HepG2 (cell line): Measurements from ENCODE around the gene RBBP8NL. TPM values are rescaled to one million over a fixed set of nuclear protein-coding genes. Genes with fewer than 3 reads are reported as not detected.

ENCODE experiments used
- EED ChIP-seq: sonication (generic); formaldehyde crosslinking; IDR thresholded peaks from 2 replicates; pipeline ENCODE4 v1.5.0; 2020; ENCODE audit warnings: mild to moderate bottlenecking, missing genetic modification reagents
- KDM2A ChIP-seq: sonication (generic); formaldehyde crosslinking; IDR thresholded peaks from 2 replicates; pipeline ENCODE4 v1.4.0; 2020; ENCODE audit warnings: low read depth, missing genetic modification reagents, borderline replicate concordance
- MED13 ChIP-seq: sonication (generic); formaldehyde crosslinking; IDR thresholded peaks from 2 replicates; pipeline ENCODE4 v1.5.0; 2020; ENCODE audit warnings: missing genetic modification reagents
- NCOA2 ChIP-seq: sonication (generic); formaldehyde crosslinking; IDR thresholded peaks from 2 replicates; pipeline ENCODE4 v1.8.0; 2022; ENCODE audit warnings: inconsistent platforms
- RELA ChIP-seq: sonication (generic); formaldehyde crosslinking; IDR thresholded peaks from 2 replicates; pipeline ENCODE4 v1.4.0; 2020; ENCODE audit warnings: missing genetic modification reagents
- RXRA ChIP-seq: sonication (generic); formaldehyde crosslinking; IDR thresholded peaks from 2 replicates; pipeline ENCODE4 v1.5.1; 2020; ENCODE audit warnings: missing genetic modification reagents
- RXRB ChIP-seq: IDR thresholded peaks from 2 replicates; pipeline ENCODE4 v1.6.1; 2016; ENCODE audit warnings: borderline replicate concordance, missing genetic modification reagents, missing compliant biosample characterization
- XBP1 ChIP-seq: sonication (generic); formaldehyde crosslinking; IDR thresholded peaks from 2 replicates; pipeline ENCODE4 v1.5.0; 2020; ENCODE audit warnings: missing genetic modification reagents
- YEATS4 ChIP-seq: sonication (generic); formaldehyde crosslinking; IDR thresholded peaks from 2 replicates; pipeline ENCODE4 v1.4.0; 2020; ENCODE audit warnings: missing genetic modification reagents, borderline replicate concordance
- ZBTB7A ChIP-seq: sonication (generic); formaldehyde crosslinking; IDR thresholded peaks from 2 replicates; pipeline ENCODE4 v1.8.0; 2022; ENCODE audit warnings: mild to moderate bottlenecking, missing genetic modification reagents
- ZIK1 ChIP-seq: sonication (generic); formaldehyde crosslinking; IDR thresholded peaks from 2 replicates; pipeline ENCODE4 v1.5.0; 2020; ENCODE audit warnings: mild to moderate bottlenecking, low read depth, missing genetic modification reagents, borderline replicate concordance
- ZNF768 ChIP-seq: sonication (generic); formaldehyde crosslinking; IDR thresholded peaks from 2 replicates; pipeline ENCODE4 v1.4.0; 2020; ENCODE audit warnings: missing genetic modification reagents
- polyA plus RNA-seq, 8 experiments: library from polyadenylated mRNA; depleted of rRNA in 3 of 8; stranded (reverse) in 7 of 8; unstranded in 1 of 8; fragments of >200 nt; fragmentation: Illumina TruSeq in 4 of 8; extraction: Trizol in 4 of 8; gene quantifications; 2 replicates each; pipeline versions ENCODE4 v1.2.1 to v1.2.3, GENCODE V29; 2011 to 2016; ENCODE audit warnings: low read depth in 4 of 8, missing spikeins in 1 of 8, mixed read lengths in 1 of 8; ENCODE audit not compliant: insufficient read depth in 1 of 8
- total RNA-seq, 5 experiments: library from RNA; depleted of rRNA; stranded (reverse); fragments of >200 nt; fragmentation: Illumina TruSeq; extraction: Trizol; gene quantifications; 2 replicates each; pipeline ENCODE4 v1.2.3, GENCODE V29; 2016; ENCODE audit warnings: low read depth in 1 of 5
- TF ChIP-seq, protein P1 (sequence below): sonication (generic); formaldehyde crosslinking; IDR thresholded peaks from 2 replicates; pipeline ENCODE4 v1.4.0; 2020; ENCODE audit warnings: missing genetic modification reagents
- TF ChIP-seq, protein P2 (sequence below): sonication (generic); formaldehyde crosslinking; IDR thresholded peaks from 2 replicates; pipeline ENCODE4 v1.4.0; 2020; ENCODE audit warnings: missing genetic modification reagents
- TF ChIP-seq, protein P3 (sequence below): sonication (generic); formaldehyde crosslinking; IDR thresholded peaks from 2 replicates; pipeline ENCODE4 v1.8.1; 2023; ENCODE audit warnings: mild to moderate bottlenecking, missing genetic modification reagents

The RBBP8NL gene
- total and polyA plus RNA-seq, 2 of the 13 experiments (the other 11 are each of a cell fraction or from before 2014, with no cell fraction given): 0.69 to 0.86 TPM

DNA sequence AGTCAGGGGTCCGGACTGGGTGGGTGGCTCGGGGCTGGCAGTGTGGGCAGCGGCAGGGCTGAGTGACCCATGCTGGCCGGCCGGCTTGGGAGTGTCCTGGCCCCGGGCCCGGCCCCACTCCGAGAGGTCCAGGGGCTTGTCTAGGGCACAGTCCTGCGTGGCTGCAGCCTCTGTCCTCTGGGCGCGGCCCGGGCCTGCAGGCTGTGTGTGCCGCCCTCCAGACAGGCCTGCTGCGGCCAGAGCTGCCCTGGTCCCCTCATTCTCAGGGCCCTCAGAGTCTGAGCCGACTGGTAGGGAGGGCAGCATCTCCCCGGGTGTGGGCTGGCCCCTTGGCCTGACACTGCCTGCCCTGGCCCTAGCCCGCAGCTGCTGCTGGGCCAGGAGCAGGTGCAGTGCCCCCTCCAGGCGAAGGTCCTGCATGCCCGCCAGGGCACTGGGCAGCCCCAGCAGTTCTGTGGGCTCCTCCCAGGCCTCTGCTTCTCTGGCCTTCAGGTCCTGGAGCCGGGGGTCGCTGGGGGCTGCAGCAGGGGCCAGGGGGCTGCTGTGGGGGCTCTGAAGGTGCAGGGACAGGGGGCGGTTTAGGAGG lies 13.3 kb downstream of the RBBP8NL start (continued):
- TF ChIP-seq, protein P1, sequence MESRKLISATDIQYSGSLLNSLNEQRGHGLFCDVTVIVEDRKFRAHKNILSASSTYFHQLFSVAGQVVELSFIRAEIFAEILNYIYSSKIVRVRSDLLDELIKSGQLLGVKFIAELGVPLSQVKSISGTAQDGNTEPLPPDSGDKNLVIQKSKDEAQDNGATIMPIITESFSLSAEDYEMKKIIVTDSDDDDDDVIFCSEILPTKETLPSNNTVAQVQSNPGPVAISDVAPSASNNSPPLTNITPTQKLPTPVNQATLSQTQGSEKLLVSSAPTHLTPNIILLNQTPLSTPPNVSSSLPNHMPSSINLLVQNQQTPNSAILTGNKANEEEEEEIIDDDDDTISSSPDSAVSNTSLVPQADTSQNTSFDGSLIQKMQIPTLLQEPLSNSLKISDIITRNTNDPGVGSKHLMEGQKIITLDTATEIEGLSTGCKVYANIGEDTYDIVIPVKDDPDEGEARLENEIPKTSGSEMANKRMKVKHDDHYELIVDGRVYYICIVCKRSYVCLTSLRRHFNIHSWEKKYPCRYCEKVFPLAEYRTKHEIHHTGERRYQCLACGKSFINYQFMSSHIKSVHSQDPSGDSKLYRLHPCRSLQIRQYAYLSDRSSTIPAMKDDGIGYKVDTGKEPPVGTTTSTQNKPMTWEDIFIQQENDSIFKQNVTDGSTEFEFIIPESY (CRISPR knock-in tag): peak; percentile 59; the same call in 1 of the 2 replicates
- TF ChIP-seq RXRA (CRISPR knock-in tag) (0 out of 2 replicates have a peak, but pooled peaks have one; percentile 10), KDM2A (CRISPR knock-in tag) (peak; percentile 50; the same call in 1 of the 2 replicates), ZNF768 (0 out of 2 replicates have a peak, but pooled peaks have one; percentile 11), ZIK1 (0 out of 2 replicates have a peak, but pooled peaks have one; percentile 27), RXRB (CRISPR knock-in tag) (no peak), YEATS4 (CRISPR knock-in tag) (0 out of 2 replicates have a peak, but pooled peaks have one; percentile 13), MED13 (CRISPR knock-in tag) (no peak), ZBTB7A (CRISPR knock-in tag) (peak; percentile 33; the same call in 1 of the 2 replicates), RELA (peak; percentile 35; the same call in 1 of the 2 replicates), NCOA2 (no peak), XBP1 (CRISPR knock-in tag) (no peak), EED (CRISPR knock-in tag) (0 out of 2 replicates have a peak, but pooled peaks have one; percentile 59)
- TF ChIP-seq, protein P2, sequence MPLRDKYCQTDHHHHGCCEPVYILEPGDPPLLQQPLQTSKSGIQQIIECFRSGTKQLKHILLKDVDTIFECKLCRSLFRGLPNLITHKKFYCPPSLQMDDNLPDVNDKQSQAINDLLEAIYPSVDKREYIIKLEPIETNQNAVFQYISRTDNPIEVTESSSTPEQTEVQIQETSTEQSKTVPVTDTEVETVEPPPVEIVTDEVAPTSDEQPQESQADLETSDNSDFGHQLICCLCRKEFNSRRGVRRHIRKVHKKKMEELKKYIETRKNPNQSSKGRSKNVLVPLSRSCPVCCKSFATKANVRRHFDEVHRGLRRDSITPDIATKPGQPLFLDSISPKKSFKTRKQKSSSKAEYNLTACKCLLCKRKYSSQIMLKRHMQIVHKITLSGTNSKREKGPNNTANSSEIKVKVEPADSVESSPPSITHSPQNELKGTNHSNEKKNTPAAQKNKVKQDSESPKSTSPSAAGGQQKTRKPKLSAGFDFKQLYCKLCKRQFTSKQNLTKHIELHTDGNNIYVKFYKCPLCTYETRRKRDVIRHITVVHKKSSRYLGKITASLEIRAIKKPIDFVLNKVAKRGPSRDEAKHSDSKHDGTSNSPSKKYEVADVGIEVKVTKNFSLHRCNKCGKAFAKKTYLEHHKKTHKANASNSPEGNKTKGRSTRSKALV (CRISPR knock-in tag): no peak
- TF ChIP-seq, protein P3, sequence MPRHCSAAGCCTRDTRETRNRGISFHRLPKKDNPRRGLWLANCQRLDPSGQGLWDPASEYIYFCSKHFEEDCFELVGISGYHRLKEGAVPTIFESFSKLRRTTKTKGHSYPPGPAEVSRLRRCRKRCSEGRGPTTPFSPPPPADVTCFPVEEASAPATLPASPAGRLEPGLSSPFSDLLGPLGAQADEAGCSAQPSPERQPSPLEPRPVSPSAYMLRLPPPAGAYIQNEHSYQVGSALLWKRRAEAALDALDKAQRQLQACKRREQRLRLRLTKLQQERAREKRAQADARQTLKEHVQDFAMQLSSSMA (CRISPR knock-in tag): no peak
